HepG2 (cell line): ENCODE measurements around the gene ATAD3C. TPM values are rescaled to one million over a fixed set of nuclear protein-coding genes. Genes with fewer than 3 reads are reported as not detected.
A peak's percentile ranks its signal among the peaks of the same experiment; 100 is the strongest.

Source experiments
- ARID2 ChIP-seq: sonication (generic); formaldehyde crosslinking; IDR thresholded peaks from 2 replicates; pipeline ENCODE4 v1.8.1; 2022; ENCODE audit warnings: mild to moderate bottlenecking, missing genetic modification reagents, borderline replicate concordance
- ATF7 ChIP-seq, 2 experiments: fragments of 450-650 bp in 1 of 2; sonication (generic) in 1 of 2; formaldehyde crosslinking in 1 of 2; IDR thresholded peaks; 2 replicates each; pipeline versions ENCODE4 v1.4.0 to v1.6.1; 2016 to 2020; ENCODE audit warnings: antibody characterized with exemption in 1 of 2, mild to moderate bottlenecking in 1 of 2, missing genetic modification reagents in 1 of 2
- BATF2 ChIP-seq: sonication (generic); formaldehyde crosslinking; IDR thresholded peaks from 2 replicates; pipeline ENCODE4 v1.8.0; 2022; ENCODE audit warnings: mild to moderate bottlenecking, missing genetic modification reagents, moderate library complexity
- EHMT2 ChIP-seq: fragments of 200-600 bp; sonication (generic); IDR thresholded peaks from 2 replicates; pipeline ENCODE4 v1.7.0; 2017; ENCODE audit warnings: antibody characterized with exemption, low read depth, low read length, borderline replicate concordance
- FOSL1 ChIP-seq: sonication (generic); formaldehyde crosslinking; IDR thresholded peaks from 2 replicates; pipeline ENCODE4 v1.9.0; 2021; ENCODE audit warnings: missing genetic modification reagents, borderline replicate concordance
- GABPB1 ChIP-seq: IDR thresholded peaks from 2 replicates; pipeline ENCODE4 v1.6.1; 2016; ENCODE audit warnings: mild to moderate bottlenecking, missing genetic modification reagents, moderate library complexity, missing compliant biosample characterization
- GFI1 ChIP-seq: sonication (generic); formaldehyde crosslinking; IDR thresholded peaks from 2 replicates; pipeline ENCODE4 v1.5.0; 2020; ENCODE audit warnings: missing genetic modification reagents, mild to moderate bottlenecking, borderline replicate concordance
- MIER3 ChIP-seq: IDR thresholded peaks from 2 replicates; pipeline ENCODE4 v1.6.1; 2016; ENCODE audit warnings: missing compliant biosample characterization, borderline replicate concordance
- MLXIP ChIP-seq: sonication (generic); formaldehyde crosslinking; IDR thresholded peaks from 2 replicates; pipeline ENCODE4 v1.9.0; 2021; ENCODE audit warnings: missing genetic modification reagents, borderline replicate concordance
- MZF1 ChIP-seq: sonication (generic); formaldehyde crosslinking; IDR thresholded peaks from 2 replicates; pipeline ENCODE4 v1.8.1; 2023; ENCODE audit warnings: mild to moderate bottlenecking, missing genetic modification reagents, borderline replicate concordance
- NFYB ChIP-seq: sonication (generic); formaldehyde crosslinking; IDR thresholded peaks from 2 replicates; pipeline ENCODE4 v1.4.0; 2020; ENCODE audit warnings: missing genetic modification reagents
- NR2F2 ChIP-seq: IDR thresholded peaks from 2 replicates; pipeline ENCODE4 v1.6.1; 2012; ENCODE audit warnings: low read depth, inconsistent platforms, borderline replicate concordance
- SNAPC2 ChIP-seq: sonication (generic); formaldehyde crosslinking; IDR thresholded peaks from 2 replicates; pipeline ENCODE4 v1.8.1; 2022; ENCODE audit warnings: mild to moderate bottlenecking, missing genetic modification reagents
- SUZ12 ChIP-seq: fragments of 150-350 bp; IDR thresholded peaks from 2 replicates; pipeline ENCODE4 v1.6.1; 2014; ENCODE audit warnings: low read depth, low read length
- TOE1 ChIP-seq: sonication (generic); formaldehyde crosslinking; IDR thresholded peaks from 2 replicates; pipeline ENCODE4 v1.4.0; 2020; ENCODE audit warnings: mild to moderate bottlenecking, missing genetic modification reagents
- ZBTB37 ChIP-seq: sonication (generic); formaldehyde crosslinking; IDR thresholded peaks from 2 replicates; pipeline ENCODE4 v1.4.0; 2020; ENCODE audit warnings: mild to moderate bottlenecking, missing genetic modification reagents
- ZHX1 ChIP-seq: sonication (generic); formaldehyde crosslinking; IDR thresholded peaks from 2 replicates; pipeline ENCODE4 v1.8.1; 2022; ENCODE audit warnings: low read depth, mild to moderate bottlenecking, missing genetic modification reagents
- ZNF44 ChIP-seq: sonication (generic); formaldehyde crosslinking; IDR thresholded peaks from 2 replicates; pipeline ENCODE4 v1.5.1; 2020; ENCODE audit warnings: mild to moderate bottlenecking, missing genetic modification reagents
- ZNF598 ChIP-seq: sonication (generic); formaldehyde crosslinking; IDR thresholded peaks from 2 replicates; pipeline ENCODE4 v1.5.1; 2020; ENCODE audit warnings: mild to moderate bottlenecking, missing genetic modification reagents, borderline replicate concordance
- ZNF768 ChIP-seq: sonication (generic); formaldehyde crosslinking; IDR thresholded peaks from 2 replicates; pipeline ENCODE4 v1.4.0; 2020; ENCODE audit warnings: missing genetic modification reagents
- polyA plus RNA-seq, 8 experiments: library from polyadenylated mRNA; depleted of rRNA in 3 of 8; stranded (reverse) in 7 of 8; unstranded in 1 of 8; fragments of >200 nt; fragmentation: Illumina TruSeq in 4 of 8; extraction: Trizol in 4 of 8; gene quantifications; 2 replicates each; pipeline versions ENCODE4 v1.2.1 to v1.2.3, GENCODE V29; 2011 to 2016; ENCODE audit warnings: low read depth in 4 of 8, missing spikeins in 1 of 8, mixed read lengths in 1 of 8; ENCODE audit not compliant: insufficient read depth in 1 of 8
- total RNA-seq, 5 experiments: library from RNA; depleted of rRNA; stranded (reverse); fragments of >200 nt; fragmentation: Illumina TruSeq; extraction: Trizol; gene quantifications; 2 replicates each; pipeline ENCODE4 v1.2.3, GENCODE V29; 2016; ENCODE audit warnings: low read depth in 1 of 5

The ATAD3C gene
- total and polyA plus RNA-seq, 2 of the 13 experiments (the other 11 are each of a cell fraction or from before 2014, with no cell fraction given): 2.4 to 3.2 TPM

- TF ChIP-seq EHMT2 (no peak), GFI1 (CRISPR knock-in tag) (peak; percentile 91), NFYB (CRISPR knock-in tag) (no peak), MIER3 (CRISPR knock-in tag) (peak; percentile 89; the same call in 1 of the 2 replicates), MZF1 (CRISPR knock-in tag) (no peak), GABPB1 (CRISPR knock-in tag) (peak; percentile 84), BATF2 (CRISPR knock-in tag) (no peak), SUZ12 (no peak), SNAPC2 (CRISPR knock-in tag) (peak; percentile 72), NR2F2 (no peak), FOSL1 (CRISPR knock-in tag) (no peak), ARID2 (CRISPR knock-in tag) (peak; percentile 49; the same call in 1 of the 2 replicates), ATF7 (IDR thresholded peaks at IDR 0.05) (no peak), ATF7 (CRISPR knock-in tag; IDR thresholded peaks at IDR 0.05) (0 out of 2 replicates have a peak, but pooled peaks have one; percentile 52), TOE1 (CRISPR knock-in tag) (no peak), MLXIP (no peak), ZNF768 (CRISPR knock-in tag) (peak; percentile 62), ZNF44 (0 out of 2 replicates have a peak, but pooled peaks have one; percentile 69), ZBTB37 (peak; percentile 30; the same call in 1 of the 2 replicates), ZHX1 (no peak), ZNF598 (CRISPR knock-in tag) (peak; percentile 15; the same call in 1 of the 2 replicates)
Measured at GRCh38 chr1:1432951-1433803, 16.3 kb upstream of the ATAD3C start (continued).
